ENCODE data around the gene RFPL3.

DNA sequence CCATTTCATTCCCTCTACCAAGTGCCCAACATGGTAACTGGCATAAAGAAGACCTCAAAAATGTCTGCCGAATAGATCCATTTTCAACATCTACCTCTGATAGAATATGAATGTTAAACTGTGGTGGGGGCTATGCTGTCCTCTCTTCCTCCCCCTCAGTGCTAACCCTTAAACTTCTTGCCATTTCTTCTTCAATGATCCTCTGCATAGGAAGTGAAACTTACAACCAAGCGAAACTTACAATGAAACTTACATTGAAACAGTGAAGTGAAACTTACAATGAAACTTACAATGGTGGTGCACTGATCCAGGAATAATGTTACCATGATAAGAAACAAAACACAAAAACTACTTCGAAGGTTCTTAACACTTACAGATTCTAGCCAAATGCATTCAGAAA lies 49.6 kb downstream of the RFPL3 start:
- no peak for TF ChIP-seq YY1 (IDR thresholded peaks at IDR 0.05; ENCODE audit: insufficient read depth, insufficient read length)
- no peak for TF ChIP-seq ZNF274 (IDR thresholded peaks at IDR 0.05; ENCODE audit: low read depth, low read length)
- no peak for TF ChIP-seq SUZ12 (IDR thresholded peaks at IDR 0.05; ENCODE audit: extremely low read depth, insufficient read depth, insufficient read length)

Data from NT2/D1 (cell line).